Thymus (tissue), 11 donors: ENCODE measurements around the gene EPHA2. TPM values are rescaled to one million over a fixed set of nuclear protein-coding genes. Genes with fewer than 3 reads are reported as not detected.
"Not testable (repeated sequence)": the region's sequence is repeated elsewhere in the genome, so short reads cannot be mapped to it uniquely, and the experiment has no call there.

Experiments used
- DNase-seq, 9 donors: peaks; one replicate each; pipeline ENCODE4 v3.0.0-alpha.2; 2013; ENCODE audit warnings: low spot score in 9 of 9, low read depth in 6 of 9, missing footprints in 1 of 9
- H3K27ac ChIP-seq, 2 donors: one replicate each; pipeline ENCODE4 v1.5.1; 2013; ENCODE audit warnings: control low read depth in 1 of 2, low read depth in 1 of 2, low read length in 1 of 2, mild to moderate bottlenecking in 1 of 2, moderate library complexity in 1 of 2
- H3K27me3 ChIP-seq, 2 donors: one replicate each; pipeline ENCODE4 v1.5.1; 2013; ENCODE audit warnings: low read length in 1 of 2; ENCODE audit not compliant: control insufficient read depth in 2 of 2, insufficient read depth in 1 of 2
- H3K36me3 ChIP-seq, 2 donors: one replicate each; pipeline ENCODE4 v1.5.1; 2013; ENCODE audit warnings: low read length in 1 of 2, mild to moderate bottlenecking in 1 of 2, moderate library complexity in 1 of 2; ENCODE audit not compliant: control insufficient read depth in 2 of 2, insufficient read depth in 2 of 2
- H3K4me1 ChIP-seq, 2 donors: one replicate each; pipeline ENCODE4 v1.5.1; 2013; ENCODE audit warnings: low read length in 2 of 2; ENCODE audit not compliant: control insufficient read depth in 2 of 2, insufficient read depth in 2 of 2
- H3K4me3 ChIP-seq, 2 donors: one replicate each; pipeline ENCODE4 v1.5.1; 2013; ENCODE audit warnings: low read length in 2 of 2, control low read depth in 1 of 2, mild to moderate bottlenecking in 1 of 2
- H3K9me3 ChIP-seq, 2 donors: one replicate each; pipeline ENCODE4 v1.5.1; 2013; ENCODE audit warnings: low read length in 1 of 2, mild to moderate bottlenecking in 1 of 2; ENCODE audit not compliant: control insufficient read depth in 2 of 2, insufficient read depth in 1 of 2
- WGBS: extraction: QIAGEN DNeasy Blood & Tissue Kit; methylation state at CpG from one replicate; pipeline ENCODE4 v1.1.7; 2013; 5-methylcytosine and 5-hydroxymethylcytosine counted together
- polyA plus RNA-seq: library from polyadenylated mRNA; stranded (reverse); fragments of 200-250 nt; gene quantifications from one replicate; pipeline ENCODE4 v1.2.3, GENCODE V29; 2013
- total RNA-seq: library from RNA; stranded (reverse); fragments of 120-200 nt; gene quantifications from one replicate; pipeline ENCODE4 v1.2.4, GENCODE V29; 2013
- donor health status: healthy.

The EPHA2 gene
- total and polyA plus RNA-seq, 2 donors, result 1.4 to 6.2 TPM

DNA sequence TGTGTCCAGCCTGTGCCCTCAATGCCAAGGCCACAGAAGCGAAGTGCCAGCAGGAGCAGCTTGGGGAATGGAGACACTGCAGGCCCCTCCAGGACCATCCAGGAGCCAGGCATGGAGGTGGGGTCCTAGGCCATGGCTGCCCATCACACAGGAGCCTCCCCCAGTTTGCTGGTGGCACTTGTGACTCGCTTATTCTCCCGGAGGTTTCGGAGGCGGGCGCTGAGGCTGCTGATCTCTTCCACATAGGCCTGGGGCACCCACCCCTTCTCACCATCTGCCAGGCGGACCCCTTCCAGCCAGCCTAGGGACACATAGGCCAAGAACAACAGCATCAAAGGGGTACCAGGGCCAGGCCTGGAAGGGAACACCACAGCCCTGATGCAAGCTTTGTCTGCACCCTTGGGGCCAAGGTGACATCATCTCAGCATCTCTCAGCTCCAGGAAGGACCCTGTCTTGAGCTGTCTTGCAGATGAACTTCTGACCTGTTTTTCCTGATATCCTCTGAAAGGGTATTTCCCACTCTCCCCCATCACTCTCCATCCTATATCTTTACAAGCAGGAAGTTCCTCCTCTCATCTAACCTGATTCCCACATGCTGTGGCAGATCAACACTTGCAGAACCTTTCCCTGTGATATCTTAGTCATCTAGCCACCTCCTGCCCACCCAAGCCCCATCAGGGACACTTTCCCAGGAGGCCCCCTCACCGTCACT, 42.7 kb upstream of the EPHA2 start:
- Histone ChIP-seq H3K9me3 (no peaks in the 10 kb centered on the region), H3K27ac (no peak overlapping the region), H3K4me1 (no peaks in the 10 kb centered on the region), H3K36me3 (peaks cover 0 to 7% of the 10 kb centered on the region in 2 donors), H3K27me3 (no peaks in the 10 kb centered on the region), H3K4me3 (no peak overlapping the region)
- no peak for DNase-seq
- 96% methylated on average over 8 of the region's 8 CpGs for WGBS

DNA sequence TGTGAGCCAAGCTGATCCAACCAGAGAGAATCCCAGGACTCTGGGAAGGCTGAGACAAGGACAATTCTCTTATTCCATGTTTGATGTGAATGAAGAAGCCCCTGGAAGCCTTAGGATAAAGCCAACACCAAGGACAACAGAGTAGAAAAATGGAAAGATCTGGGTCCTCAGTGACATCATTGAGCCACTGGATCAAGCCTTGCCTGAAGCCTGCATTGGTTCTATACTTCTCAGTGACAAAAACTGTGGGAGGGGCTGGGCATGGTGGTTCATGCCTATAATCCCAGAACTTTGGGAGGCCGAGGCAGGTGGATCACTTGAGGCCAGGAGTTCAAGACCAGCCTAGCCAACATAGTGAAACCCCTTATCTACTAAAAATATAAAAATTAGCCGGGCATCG, 41.0 kb upstream of the EPHA2 start:
- no peak for DNase-seq
- Histone ChIP-seq H3K9me3 (peaks cover 0 to 3% of the 10 kb centered on the region in 2 donors), H3K36me3 (peaks cover 0 to 4% of the 10 kb centered on the region in 2 donors), H3K27me3 (peaks cover 0 to 4% of the 10 kb centered on the region in 2 donors), H3K4me1 (no peaks in the 10 kb centered on the region), H3K27ac (no peak overlapping the region), H3K4me3 (no peak overlapping the region)
- 64% methylated on average over 3 of the region's 3 CpGs for WGBS

DNA sequence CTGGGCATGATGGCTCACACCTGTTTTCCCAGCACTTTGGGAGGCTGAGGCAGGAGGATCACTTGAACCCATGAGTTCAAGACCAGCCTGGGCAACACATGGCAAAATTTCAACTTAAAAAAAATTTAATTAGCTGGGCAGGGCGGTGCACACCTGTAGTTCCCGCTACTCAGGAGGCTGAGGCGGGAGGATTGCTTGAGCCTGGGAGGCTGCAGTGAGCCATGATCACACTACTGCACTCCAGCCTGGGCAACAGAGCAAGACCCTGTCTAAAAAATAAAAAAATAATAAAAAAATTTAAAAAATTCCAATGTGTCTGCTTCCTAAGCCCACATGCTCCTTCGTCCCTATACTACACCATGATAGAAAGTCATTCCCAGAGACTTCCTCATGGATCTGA, 40.3 kb upstream of the EPHA2 start:
- H3K4me1 ChIP-seq, H3K9me3 ChIP-seq, H3K36me3 ChIP-seq, DNase-seq, H3K4me3 ChIP-seq, H3K27me3 ChIP-seq, H3K27ac ChIP-seq: not testable (repeated sequence)
- over 99% methylated on average over 4 of the region's 4 CpGs for WGBS

DNA sequence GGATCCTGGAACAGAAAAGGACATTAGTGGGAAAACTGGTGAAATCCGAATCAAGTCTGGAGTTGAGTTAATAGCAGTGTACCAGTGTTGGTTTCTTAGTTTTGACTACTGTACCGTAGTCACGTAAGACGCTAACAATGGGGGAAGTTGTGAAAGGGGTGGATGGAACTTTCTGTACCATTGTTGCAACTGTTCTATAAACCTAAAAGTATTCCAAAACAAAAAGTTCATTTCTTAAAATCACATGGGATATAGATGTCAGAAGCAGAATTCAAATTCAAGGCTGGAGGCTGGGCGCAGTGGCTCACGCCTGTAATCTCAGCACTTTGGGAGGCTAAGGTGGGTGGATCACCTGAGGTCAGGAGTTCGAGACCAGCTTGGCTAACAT, 39.6 kb upstream of the EPHA2 start:
- Histone ChIP-seq H3K4me1 (no peaks in the 10 kb centered on the region), H3K36me3 (no peaks in the 10 kb centered on the region), H3K27ac (no peak overlapping the region), H3K27me3 (peaks cover 0 to 9% of the 10 kb centered on the region in 2 donors), H3K4me3 (no peak overlapping the region), H3K9me3 (peaks cover 0 to 4% of the 10 kb centered on the region in 2 donors)
- WGBS, result 97% methylated on average over 7 of the region's 7 CpGs
- DNase-seq, result no peak

DNA sequence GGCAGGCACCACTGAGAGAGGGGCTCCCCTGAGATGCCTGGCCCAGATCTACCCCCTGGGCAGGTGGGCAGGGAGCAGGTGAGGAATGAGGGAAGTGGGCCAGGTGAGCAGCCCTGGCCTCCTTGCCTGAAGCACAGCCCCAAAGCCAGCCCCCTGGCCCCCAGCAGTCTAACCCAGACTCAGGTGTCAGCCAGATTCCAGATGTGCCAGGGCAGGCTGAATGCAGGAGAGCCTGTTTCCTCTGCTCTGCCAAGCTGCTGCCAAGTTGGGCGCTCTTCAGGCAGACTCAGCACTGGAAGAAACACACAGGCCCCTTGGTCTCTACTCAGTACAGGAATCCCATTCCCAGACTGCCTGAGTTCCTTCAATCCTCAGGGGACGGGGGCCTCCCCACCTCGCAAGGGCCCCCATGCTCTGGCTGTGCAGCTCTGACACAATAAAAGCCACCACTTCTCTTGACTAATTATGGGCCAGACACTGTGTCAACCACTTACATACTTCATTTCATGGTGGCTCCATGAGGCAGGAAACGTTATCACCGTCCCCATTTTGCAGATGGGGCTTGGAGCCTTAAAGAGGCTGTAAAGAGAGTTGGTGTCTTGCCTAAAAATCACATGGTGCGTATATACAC, 36.2 kb upstream of the EPHA2 start:
- no peaks in the 10 kb centered on the region for H3K36me3 ChIP-seq
- H3K27ac ChIP-seq, result no peak overlapping the region
- WGBS, result 95% methylated on average over 6 of the region's 6 CpGs
- H3K9me3 ChIP-seq, result peaks cover 0 to 4% of the 10 kb centered on the region in 2 donors
- H3K4me1 ChIP-seq, result peaks cover 0 to 3% of the 10 kb centered on the region in 2 donors
- H3K4me3 ChIP-seq, result no peak overlapping the region
- no peak for DNase-seq
- H3K27me3 ChIP-seq, result peaks cover 0 to 25% of the 10 kb centered on the region in 2 donors

DNA sequence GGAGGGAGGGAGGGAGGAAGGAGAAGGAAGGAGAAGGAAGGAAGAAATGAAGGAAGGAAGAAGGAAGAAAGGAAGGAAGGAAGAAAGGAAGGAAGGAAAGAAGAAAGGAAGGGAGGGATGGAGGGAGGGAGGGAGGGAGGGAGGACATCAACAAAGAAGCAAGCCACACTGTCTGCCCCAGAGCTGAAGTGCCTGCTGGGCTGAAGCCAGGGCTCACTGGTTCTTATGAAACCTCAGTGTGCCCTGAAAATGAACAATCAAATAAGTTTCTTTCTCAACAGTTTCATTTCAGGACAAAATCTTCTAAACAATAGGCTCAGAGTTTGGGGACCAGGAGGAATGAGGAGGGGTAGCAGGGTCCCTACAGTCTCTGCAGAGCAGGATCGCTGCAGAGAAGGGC, 35.4 kb upstream of the EPHA2 start:
- no peak for DNase-seq
- peaks cover 0 to 3% of the 10 kb centered on the region in 2 donors for H3K4me1 ChIP-seq
- H3K9me3 ChIP-seq, result peaks cover 0 to 4% of the 10 kb centered on the region in 2 donors
- H3K36me3 ChIP-seq, result no peaks in the 10 kb centered on the region
- peaks cover 0 to 25% of the 10 kb centered on the region in 2 donors for H3K27me3 ChIP-seq
- no peak overlapping the region for H3K4me3 ChIP-seq
- 100% methylated on average over 1 of the region's 1 CpG for WGBS
- no peak overlapping the region for H3K27ac ChIP-seq

DNA sequence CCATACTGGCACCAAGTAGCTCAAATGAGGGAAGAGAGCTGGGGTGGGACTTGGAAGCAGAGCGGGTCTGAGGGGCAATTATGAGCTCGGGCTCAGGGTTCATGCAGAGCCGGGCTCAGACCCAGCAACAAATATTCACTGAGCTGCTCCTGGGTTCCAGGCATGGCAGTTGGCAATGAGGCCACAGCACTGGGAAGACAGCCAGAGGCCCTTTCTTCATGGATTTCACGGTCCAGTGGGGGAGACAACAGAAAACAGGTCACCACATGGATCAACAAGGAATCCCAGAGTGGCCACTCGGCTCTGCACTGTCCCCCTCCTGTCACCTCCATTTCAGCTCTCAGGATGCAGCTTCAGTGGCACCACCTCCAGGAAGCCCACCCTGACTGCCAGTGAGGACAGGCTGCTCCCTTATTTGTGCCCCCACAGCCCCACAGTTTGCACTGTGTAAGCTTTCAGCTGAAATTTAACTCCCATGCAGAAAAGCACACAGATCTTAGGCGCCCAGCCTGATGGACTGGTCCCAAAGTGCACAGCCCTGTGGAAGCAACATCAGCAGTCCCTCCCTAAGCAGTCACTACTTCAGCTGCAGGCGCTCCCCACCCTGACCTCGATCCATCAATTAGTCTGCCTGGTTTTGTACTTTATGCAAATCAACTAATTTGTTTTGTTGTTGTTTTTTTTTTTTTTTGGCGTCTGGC, 34.2 kb upstream of the EPHA2 start:
- DNase-seq, result no peak
- H3K9me3 ChIP-seq, result peaks cover 0 to 4% of the 10 kb centered on the region in 2 donors
- H3K4me3 ChIP-seq, result no peak overlapping the region
- peaks cover 0 to 25% of the 10 kb centered on the region in 2 donors for H3K27me3 ChIP-seq
- H3K36me3 ChIP-seq, result no peaks in the 10 kb centered on the region
- H3K27ac ChIP-seq, result no peak overlapping the region
- peaks cover 0 to 3% of the 10 kb centered on the region in 2 donors for H3K4me1 ChIP-seq
- WGBS, result 84% methylated on average over 9 of the region's 9 CpGs

DNA sequence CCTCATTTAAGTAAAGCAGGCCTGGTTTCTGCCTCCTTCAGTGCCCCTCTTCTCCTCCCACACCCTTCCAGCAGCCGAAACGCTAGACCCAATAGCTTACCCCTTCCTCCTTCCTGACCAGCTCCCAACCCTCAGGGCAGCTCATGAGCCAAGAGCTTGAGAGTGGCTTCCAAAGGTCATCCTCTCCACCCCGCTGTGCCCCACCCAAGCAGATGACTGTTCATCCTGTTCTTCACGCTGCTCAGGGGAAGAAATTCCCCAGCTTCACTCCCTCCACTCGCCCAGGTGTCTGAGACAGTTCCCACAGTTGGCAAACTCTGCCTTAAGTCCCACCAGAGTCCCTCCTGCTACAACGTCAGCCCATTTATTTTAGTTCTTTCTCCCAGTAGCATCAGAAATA, 33.1 kb upstream of the EPHA2 start:
- DNase-seq, result no peak
- H3K27me3 ChIP-seq, result peaks cover 0 to 25% of the 10 kb centered on the region in 2 donors
- 69% methylated on average over 6 of the region's 6 CpGs for WGBS
- H3K4me3 ChIP-seq, result no peak overlapping the region
- H3K4me1 ChIP-seq, result peaks cover 0 to 6% of the 10 kb centered on the region in 2 donors
- no peak overlapping the region for H3K27ac ChIP-seq
- peaks cover 0 to 4% of the 10 kb centered on the region in 2 donors for H3K9me3 ChIP-seq
- H3K36me3 ChIP-seq, result no peaks in the 10 kb centered on the region
